ENCODE measurements around the gene THADA.

The THADA gene

GRCh38 chr2:43611987-43612894 lies 16.4 kb upstream of the THADA start:
- H3K9me3 ChIP-seq (ENCODE audit: control insufficient read depth, insufficient read depth, low read depth, low read length), result no peaks in the 10 kb centered on the region
- H3K4me1 ChIP-seq (ENCODE audit: control insufficient read depth, insufficient read depth, low read length), result no peaks in the 10 kb centered on the region
- CTCF ChIA-PET, result interaction anchor here (0.6 to 1.6 kb wide), 14 partner anchors 10 to 1361 kb away, joined by 3 to 8 read pairs (median 4); partner anchors contain the start of genes DYNC2LI1 and PLEKHH2
- TF ChIP-seq CTCF (tag by site-specific recombination; IDR thresholded peaks at IDR 0.05) (peak; percentile 73), ZEB2 (tag by site-specific recombination; IDR thresholded peaks at IDR 0.05) (no peak), ZNF362 (tag by site-specific recombination; IDR thresholded peaks at IDR 0.05) (peak; percentile 74; the same call in 1 of the 2 replicates), ZNF449 (tag by site-specific recombination; IDR thresholded peaks at IDR 0.05) (no peak), ZNF48 (tag by site-specific recombination; IDR thresholded peaks at IDR 0.05) (no peak), ZNF2 (tag by site-specific recombination; IDR thresholded peaks at IDR 0.05) (0 out of 2 replicates have a peak, but pooled peaks have one; percentile 34), ZNF654 (tag by site-specific recombination; IDR thresholded peaks at IDR 0.05; ENCODE audit: low read depth) (peak; percentile 88), ZNF335 (tag by site-specific recombination; conservative IDR thresholded peaks at IDR 0.05) (0 out of 2 replicates have a peak, but pooled peaks have one; percentile 20), ZNF660 (tag by site-specific recombination; IDR thresholded peaks at IDR 0.05) (peak; percentile 61; the same call in 1 of the 2 replicates), ZNF560 (tag by site-specific recombination; IDR thresholded peaks at IDR 0.05; ENCODE audit: borderline replicate concordance) (no peak)
- POLR2A ChIA-PET, result no interaction called here
- H3K36me3 ChIP-seq (ENCODE audit: control insufficient read depth in 2 of 2, insufficient read depth in 1 of 2, low read length in 2 of 2), result no peaks in the 10 kb centered on the region
- H3K27ac ChIP-seq (ENCODE audit: extremely low read depth, low read depth, low read length), result no peak overlapping the region
- H3K4me3 ChIP-seq (ENCODE audit: low read depth, low read length), result no peak overlapping the region

- ChIA-PET POLR2A (interaction anchor here (1.1 kb wide), 1 partner anchor 14 kb away, joined by 3 read pairs; the partner anchor contains the start of gene THADA), CTCF (interaction anchor here (0.6 to 2.4 kb wide), 18 partner anchors 11 to 782 kb away, joined by 3 to 9 read pairs (median 4); partner anchors contain the start of gene THADA)
- Histone ChIP-seq H3K4me3 (ENCODE audit: low read depth, low read length) (no peak overlapping the region), H3K27ac (ENCODE audit: extremely low read depth, low read depth, low read length) (no peak overlapping the region), H3K4me1 (ENCODE audit: control insufficient read depth, insufficient read depth, low read length) (no peaks in the 10 kb centered on the region), H3K36me3 (ENCODE audit: control insufficient read depth in 2 of 2, insufficient read depth in 1 of 2, low read length in 2 of 2) (no peaks in the 10 kb centered on the region), H3K9me3 (ENCODE audit: control insufficient read depth, insufficient read depth, low read depth, low read length) (no peaks in the 10 kb centered on the region)
- no peak for TF ChIP-seq ZNF146 (tag by site-specific recombination; IDR thresholded peaks at IDR 0.05)
- no peak for TF ChIP-seq SCRT2 (tag by site-specific recombination; IDR thresholded peaks at IDR 0.05)
- no peak for TF ChIP-seq ZNF280D (tag by site-specific recombination; IDR thresholded peaks at IDR 0.05)
- no peak for TF ChIP-seq ZNF654 (tag by site-specific recombination; IDR thresholded peaks at IDR 0.05; ENCODE audit: low read depth)
- no peak for TF ChIP-seq ZNF610 (tag by site-specific recombination; IDR thresholded peaks at IDR 0.05; ENCODE audit: borderline replicate concordance)
- TF ChIP-seq ZNF37A (tag by site-specific recombination; IDR thresholded peaks at IDR 0.05), result no peak
- no peak for TF ChIP-seq YY2 (tag by site-specific recombination; IDR thresholded peaks at IDR 0.05)
- no peak for TF ChIP-seq ZNF624 (tag by site-specific recombination; IDR thresholded peaks at IDR 0.05)
- no peak for TF ChIP-seq ZNF623 (tag by site-specific recombination; IDR thresholded peaks at IDR 0.05)
- no peak for TF ChIP-seq ZNF664 (tag by site-specific recombination; IDR thresholded peaks at IDR 0.05)
- TF ChIP-seq GLIS2 (tag by site-specific recombination; IDR thresholded peaks at IDR 0.05), result no peak
- TF ChIP-seq ZNF521 (tag by site-specific recombination; IDR thresholded peaks at IDR 0.05), result no peak
- TF ChIP-seq ZNF350 (tag by site-specific recombination; IDR thresholded peaks at IDR 0.05), result no peak
- TF ChIP-seq ZNF600 (tag by site-specific recombination; IDR thresholded peaks at IDR 0.05), result no peak
- TF ChIP-seq ZNF132 (tag by site-specific recombination; IDR thresholded peaks at IDR 0.05; ENCODE audit: borderline replicate concordance), result no peak
Measured at GRCh38 chr2:43610361-43610760, 14.5 kb upstream of the THADA start.

All from HEK293 (cell line).